NK-92 (cell line): ENCODE results near the gene BRD3.
"Not testable (repeated sequence)": the region's sequence is repeated elsewhere in the genome, so short reads cannot be mapped to it uniquely, and the experiment has no call there.

Experiments
- DNase-seq: peaks from one replicate; lab custom pipeline; 2025; ENCODE audit not compliant: unreplicated experiment; lab: John Stamatoyannopoulos, UW

The BRD3 gene

DNA sequence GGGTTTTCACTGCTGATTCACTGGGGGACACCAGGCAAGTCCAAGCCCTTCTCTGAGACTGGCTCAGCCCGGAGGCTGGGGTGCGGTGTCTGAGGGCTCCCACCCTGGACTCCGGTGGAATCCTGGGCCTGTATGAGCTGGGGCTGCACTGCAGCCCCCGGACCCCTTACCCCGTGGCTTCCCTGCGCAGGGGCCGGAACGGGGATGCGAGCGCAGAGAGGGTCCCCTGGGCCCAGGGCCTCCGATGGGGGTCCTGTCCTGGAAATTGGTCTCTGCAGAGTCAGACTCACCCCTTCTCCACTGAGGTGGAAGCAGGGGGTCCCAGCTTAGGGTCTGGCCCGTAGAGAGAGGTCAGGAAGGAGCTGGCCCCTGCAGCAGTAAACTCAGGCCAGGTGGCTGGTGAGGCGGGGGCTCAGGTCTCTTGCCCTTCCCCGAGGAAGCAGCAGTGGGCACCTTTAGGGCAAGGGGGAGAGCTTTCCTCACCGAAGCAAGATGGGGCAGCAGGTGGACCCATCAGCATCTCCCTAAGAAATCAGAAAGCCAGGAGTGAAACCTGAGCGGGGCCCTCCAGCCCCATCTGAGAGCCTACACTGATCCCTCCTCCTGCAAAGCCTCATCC is 74.1 kb downstream of the BRD3 start:
- DNase-seq, result no peak

DNA sequence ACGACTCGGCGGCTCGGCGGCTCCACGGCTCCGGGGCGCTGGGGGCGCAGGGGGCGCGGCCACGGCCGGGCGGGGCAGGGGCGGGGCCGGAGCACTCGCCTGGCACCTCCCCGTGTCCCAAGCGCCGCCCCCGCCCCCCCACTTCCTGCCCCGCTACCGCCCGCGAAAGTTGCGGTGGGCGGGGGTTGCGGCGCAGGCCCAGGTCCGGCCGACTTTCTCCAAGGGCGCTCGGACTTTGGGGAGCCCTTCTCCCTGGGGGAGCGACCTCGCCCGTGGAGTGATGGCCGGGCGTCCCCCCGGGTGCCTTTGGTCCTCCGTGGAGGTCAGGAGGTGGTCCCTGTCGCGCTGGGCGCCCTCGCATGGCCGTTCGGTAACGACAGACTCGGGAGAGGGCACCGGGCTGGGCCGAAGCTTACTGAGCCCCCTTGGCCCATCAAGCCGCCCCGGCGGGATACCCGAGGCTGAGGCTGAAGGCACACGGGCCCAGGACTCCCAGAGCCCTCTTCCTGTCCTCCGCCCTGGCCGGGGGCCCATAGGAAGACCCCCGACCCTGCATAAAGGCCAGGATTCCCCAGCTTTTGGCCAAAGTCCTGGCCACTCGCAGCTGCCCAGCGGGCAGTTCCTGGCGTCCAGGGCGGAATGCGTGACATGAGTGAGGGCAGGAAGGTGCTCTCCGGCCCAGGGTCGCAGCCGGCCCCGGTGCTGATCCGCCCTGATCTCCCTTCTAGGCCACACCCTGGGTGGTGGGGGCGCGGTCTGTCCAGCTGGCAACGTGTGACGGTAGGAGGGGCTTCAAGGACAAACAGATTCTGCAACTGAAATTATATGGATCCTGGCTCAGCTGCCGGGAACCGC is 74.8 kb downstream of the BRD3 start:
- no peak for DNase-seq

DNA sequence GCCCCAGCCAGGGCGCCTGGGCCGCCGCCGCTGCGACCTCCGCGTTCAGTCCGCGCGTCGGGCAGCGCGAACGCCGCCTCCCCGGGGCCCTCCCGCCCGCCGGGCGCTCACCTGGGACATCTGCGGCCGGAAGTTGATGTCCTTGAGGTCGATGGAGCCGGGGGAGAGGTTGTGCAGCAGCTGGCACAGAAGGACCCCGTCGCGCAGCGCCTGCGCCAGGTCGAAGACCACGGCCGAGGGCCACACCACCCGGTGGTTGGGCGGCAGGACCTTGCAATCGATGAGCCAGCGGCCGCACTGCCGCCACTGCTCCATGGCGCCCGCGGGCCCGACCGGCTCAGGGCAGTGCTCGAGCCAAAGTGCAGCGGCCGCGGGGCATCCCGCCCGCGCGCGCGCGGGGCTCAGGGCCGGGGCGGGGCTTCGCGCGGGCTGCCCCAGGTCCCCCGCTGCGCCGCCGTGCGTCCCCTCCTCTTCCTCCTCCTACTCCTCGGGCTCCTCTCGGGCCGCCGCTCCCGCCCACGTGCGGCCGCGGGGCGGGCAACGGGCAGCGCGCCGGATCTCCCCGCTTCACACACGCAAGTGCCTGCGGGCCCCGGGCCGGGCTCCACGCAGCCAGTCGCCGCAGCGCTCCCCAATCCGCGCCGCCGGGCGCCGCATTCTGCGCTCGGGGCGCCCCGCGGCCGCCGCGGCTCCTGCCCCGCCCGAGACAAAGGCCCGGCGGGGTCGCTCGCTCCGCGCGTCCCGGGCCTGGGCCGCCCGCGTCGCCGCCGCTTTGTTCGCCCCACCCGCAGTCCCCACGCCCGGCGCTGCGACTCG is 75.7 kb downstream of the BRD3 start, which contains the start of gene VAV2:
Gene VAV2 (minus strand): TSS at position 361 of the 816 bp plus-strand sequence. CDS start 46 bp downstream, at position 315.
- no peak for DNase-seq

DNA sequence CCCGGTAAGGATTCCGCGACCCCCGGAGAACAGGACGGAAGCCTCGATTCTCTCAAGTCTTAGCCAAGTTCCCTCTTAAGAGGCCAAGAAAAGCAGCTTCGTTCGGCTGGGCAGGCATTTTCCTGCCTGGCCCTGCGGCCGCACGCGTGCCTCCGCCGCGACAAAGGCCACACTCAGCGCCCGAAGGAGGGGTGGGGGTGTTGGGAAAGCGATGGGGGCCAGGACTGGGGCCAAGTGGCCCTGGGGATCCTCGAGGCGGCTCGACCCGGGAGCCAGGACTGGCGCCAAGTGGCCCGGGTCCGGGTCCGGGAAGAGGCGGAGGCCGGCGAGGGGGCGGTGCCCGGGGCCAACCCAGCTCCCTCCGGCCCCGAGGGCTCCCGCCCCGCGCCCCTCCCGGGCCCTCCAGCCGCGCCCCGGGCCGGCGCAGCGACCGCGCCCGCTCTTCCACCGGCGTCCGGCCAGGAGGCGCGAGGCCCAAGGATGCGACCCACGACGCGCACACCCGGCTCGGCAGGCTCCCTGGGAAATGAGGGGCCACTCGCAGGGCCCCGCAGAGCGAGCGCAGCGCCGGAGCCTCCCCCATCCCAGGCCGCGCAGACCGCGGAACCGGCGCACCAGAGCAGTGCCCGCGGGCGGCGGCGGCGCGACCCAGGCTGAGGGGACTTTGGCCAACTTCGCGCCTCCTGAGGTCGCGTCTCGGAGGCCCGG is 76.5 kb downstream of the BRD3 start:
- no peak for DNase-seq

DNA sequence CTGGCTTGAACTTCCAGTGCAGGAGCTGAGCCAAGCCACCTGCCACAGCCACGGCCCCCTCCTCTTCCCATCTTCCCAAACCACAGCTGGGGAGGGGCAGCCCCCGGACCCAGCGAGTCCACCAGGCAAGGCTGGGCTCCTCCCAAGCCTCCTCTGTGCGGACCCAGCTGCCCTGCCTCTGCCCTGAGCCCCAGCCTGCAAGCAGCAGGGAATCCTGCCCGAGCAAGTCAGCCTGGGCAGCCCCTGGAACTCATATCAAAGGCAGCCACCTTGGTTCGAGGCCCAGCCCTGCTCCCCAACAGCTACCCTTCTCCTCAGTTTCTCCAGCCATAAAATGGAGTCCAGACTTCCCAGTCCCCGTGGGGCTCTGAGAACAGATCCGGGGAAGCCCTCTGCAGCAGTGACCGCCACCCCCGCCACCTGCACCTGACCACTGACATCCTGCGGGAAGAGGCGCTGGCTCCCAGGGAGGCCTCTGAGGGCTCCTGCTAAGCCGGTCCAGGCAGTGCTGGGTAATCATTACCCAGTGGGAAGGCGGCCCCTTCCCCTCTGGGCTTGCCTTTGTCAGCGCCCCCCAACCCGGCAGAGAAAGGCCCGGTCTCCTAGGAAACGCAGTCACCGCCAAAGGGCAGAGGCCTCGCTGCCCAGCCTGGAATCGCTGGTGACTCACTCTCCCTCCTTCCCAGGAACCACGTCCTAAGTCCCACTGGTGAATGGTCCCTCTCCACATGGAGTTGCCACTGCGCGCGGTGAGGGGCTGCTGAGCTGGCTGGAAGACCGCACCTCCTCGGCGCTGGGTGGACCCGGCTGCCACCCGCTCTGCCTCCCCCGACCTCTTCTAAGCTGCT is 77.2 kb downstream of the BRD3 start:
- DNase-seq, result no peak

DNA sequence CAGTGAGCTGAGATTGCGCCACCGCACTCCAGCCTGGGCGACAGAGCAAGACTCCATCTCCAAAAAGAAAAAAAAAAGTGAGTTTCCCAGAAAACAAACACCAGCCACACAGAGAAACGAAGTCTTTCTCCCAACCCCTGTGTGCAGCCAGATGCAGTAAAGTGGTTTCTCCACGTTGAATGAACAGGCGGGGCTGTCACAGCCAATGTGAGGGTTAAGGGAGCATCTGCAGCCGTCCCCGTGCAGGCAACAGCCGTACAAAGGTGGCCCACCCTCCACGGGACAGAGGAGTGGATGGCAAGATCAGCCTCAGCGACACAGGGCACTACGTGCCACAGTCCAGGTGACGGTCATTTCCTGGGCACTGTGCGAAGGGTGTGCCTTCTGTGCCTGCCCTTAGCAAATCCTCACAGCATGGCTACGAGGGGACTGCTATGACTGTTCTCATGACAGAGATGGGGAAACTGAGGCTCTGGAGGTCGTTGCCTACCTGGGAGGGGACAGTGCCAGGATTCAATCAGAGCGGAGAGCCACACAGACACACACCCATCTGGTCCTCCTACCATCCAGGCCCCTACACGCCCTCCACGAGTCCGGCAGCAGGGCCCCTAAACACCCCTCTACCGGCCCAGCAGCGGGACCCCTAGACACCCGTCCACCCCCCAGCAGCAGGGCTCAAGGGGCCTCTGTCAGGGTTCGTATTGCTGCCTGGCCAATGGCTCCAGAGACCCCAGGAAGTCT is 78.0 kb downstream of the BRD3 start:
- no peak for DNase-seq

DNA sequence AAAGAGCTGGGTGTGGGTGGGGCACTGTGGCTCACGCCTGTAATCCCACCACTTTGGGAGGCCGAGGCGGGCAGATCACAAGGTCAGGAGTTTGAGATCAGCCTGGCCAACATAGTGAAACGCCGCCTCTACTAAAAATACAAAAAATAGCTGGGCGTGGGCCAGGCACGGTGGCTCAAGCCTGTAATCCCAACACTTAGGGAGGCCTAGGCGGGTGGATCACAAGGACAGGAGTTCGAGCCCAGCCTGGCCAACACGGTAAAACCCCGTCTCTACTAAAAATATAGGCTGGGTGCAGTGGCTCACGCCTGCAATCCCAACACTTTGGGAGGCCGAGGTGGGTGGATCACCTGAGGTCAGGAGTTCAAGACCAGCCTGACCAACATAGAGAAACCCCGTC is 79.1 kb downstream of the BRD3 start:
- not testable (repeated sequence) for DNase-seq

DNA sequence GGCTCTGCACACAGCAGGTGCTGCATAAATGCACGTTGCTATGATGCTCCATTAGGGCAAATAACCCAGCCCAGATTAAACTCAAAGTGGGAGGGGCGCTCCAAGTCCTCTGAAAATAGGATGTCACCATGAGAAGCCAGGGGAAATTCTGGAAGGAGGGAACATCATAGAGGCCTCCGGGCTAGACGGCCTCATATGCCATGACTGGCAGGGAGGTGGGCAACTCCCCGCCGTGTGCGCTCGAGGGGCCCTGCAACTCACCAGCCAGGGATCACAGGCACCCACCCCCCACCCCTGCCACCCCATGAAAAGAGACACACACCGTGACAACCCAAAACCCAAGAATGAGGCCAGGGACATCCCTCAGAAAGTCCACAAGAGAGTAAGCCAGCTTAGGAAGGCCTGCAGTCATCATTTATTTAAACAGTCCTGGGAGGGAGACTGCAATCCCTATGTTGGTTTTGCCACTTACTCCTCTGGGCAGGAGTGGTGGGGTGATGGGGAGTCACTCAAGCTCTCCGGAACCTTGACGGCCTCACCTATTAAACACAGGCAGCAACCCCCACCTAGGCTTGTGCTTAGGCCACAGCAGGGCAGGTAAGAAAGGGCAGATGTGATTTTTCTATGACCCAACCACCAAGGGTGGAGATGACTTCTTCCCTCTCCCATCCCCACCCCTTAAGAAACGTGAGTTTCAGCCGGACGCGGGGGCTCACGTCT is 79.7 kb downstream of the BRD3 start:
- DNase-seq, result no peak

DNA sequence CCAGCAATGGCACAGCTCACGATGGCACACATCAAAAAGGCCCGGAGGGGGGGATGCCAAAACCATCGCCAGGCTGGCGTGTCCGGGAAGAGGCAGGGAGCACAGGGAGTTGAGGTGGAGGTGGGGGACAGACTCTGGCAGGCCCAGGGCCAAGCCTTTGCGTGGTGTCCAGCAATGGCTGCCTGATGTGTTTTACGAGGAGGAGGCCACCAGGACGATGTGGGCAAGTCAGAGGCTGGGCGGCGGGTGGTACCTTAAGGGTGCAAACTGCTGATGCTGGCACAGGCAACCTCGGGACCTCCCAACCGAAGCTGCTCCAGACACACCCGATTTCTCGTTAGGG is 80.4 kb downstream of the BRD3 start:
- DNase-seq, result no peak

DNA sequence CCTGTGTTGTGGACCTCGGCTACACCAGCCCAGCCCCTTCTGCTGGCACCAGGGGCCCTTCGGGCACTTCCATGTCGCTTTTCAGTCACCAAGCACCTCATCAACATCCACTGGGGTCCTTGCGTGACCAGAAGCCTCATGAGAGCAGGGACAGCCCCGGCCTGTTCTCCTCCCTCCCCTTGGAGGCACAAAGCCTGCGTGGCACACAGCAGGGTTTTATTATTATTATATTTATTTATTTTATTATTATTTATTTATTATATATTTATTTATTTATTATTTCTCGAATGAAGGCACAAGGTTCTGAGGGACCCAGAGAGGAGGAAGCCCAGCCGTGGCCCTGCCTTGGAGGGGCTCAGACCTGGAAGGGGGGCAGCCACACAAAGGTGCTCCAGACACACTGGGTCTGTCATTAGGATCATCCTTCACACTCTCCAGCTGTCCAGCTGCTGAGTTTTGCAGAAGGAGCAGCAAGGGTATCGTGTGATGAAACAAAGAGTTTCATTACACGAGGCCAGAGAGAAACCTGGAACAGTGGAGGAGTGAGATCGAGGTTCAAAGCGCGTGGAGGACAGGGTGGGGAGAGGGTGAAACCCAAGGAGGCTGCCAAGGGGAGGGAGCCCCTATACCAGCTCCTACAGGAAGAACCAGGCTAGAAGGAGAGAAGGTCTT is 80.9 kb downstream of the BRD3 start:
- no peak for DNase-seq

DNA sequence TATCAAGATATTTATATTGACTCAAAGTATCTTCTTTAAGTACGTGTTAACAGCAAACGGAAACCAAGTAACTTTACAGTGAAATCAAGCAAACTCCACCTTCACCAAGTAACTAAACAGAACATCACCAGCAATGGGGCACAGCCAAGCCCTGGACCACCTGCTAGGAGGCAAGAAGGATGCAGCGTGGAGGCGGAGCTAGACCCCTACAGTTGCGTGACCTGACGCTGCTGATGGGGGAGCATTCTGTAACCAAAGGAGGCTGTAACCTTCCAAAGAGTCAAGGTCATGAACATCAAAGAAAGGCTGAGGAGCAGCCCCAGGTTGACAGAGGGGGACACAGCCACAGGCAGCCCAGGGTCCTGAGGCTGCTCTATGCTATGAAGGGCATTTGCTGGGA is 81.8 kb downstream of the BRD3 start:
- no peak for DNase-seq

DNA sequence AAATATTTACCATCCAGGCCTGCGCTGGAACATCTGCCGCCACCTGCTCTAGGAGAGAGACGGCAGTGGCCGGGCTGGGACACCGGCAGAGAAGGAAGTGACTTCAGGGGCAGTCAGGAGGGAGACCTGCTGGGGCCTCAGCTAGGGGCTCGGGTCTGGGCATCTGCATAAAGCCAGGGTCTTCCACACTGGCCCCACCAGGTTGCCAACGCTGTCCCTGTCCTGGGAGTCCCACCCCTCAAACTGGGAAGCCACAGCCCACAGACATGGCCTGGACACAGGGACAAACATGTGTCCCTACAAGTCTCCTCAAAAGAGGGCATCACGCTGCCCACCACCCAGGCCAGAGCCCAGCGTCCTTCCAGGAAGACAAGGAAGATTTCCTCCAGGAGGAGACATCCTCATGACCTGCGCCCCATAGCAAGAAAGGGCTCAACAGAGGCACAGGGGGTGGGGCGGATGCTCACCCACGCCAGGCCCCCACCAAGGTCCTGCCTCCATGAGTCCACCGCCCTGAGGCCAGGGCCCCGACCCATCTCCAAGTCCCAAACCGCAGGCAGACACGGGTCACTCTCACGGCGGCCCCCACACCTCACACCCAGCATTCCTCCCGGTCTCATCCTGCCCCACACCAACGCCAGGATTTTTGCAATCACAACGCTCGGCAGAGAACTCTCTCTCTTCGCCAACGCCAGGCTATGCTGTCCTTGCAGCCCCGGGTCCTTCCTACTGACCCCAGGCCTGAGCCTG is 84.7 kb downstream of the BRD3 start:
- no peak for DNase-seq

DNA sequence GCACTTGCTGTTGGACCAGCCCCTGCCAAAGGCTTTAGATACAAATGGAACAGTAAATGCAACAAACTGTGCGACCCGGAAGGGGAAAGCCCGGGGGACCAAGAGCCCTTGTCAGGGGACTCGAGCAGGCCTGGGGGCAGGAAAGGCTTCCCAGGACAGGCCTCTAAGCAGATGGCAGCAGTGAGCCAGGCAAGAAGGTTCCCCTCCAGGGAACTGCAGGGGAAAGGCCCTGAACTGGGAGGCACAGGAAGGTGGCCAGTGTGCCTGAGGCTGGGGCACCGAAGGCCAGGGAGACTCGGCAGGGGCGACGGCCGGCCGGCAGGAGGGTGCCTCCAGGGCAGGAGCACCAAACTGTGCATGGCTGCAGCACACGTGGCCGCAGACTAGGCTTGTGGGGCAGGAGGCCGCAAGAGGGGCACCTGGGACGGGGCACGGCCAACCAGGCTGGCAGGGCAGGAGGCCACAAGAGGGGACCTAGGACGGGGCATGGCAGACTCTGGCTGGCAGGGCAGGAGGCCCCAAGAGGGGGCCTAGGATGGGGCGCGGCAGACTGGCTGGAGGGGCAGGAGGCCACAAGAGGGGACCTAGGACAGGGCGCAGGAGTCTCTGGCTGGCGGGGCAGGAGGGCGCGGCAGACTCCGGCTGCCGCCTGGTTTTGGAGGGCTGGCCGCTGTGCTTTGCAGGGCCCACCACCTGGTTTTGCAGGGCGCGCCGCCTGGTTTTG is 85.7 kb downstream of the BRD3 start:
- no peak for DNase-seq

DNA sequence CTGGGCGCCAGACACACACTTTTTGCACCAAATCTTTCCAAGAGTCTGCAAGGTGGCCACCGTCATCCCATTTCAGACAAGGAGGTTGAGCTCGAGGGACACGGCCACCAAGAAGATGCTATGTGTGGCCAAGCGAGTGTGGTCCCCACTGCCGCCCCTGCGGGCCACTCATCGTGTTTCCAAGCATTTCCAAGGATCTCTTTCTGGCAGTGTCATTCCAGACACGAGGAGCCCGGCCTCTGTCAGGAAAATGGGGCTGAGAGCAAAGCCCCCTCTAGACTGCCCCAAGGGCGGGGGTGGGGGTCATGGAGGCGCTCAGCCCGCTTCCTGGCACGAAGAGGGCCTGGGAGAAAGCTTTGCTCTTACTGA is 86.3 kb downstream of the BRD3 start:
- no peak for DNase-seq

DNA sequence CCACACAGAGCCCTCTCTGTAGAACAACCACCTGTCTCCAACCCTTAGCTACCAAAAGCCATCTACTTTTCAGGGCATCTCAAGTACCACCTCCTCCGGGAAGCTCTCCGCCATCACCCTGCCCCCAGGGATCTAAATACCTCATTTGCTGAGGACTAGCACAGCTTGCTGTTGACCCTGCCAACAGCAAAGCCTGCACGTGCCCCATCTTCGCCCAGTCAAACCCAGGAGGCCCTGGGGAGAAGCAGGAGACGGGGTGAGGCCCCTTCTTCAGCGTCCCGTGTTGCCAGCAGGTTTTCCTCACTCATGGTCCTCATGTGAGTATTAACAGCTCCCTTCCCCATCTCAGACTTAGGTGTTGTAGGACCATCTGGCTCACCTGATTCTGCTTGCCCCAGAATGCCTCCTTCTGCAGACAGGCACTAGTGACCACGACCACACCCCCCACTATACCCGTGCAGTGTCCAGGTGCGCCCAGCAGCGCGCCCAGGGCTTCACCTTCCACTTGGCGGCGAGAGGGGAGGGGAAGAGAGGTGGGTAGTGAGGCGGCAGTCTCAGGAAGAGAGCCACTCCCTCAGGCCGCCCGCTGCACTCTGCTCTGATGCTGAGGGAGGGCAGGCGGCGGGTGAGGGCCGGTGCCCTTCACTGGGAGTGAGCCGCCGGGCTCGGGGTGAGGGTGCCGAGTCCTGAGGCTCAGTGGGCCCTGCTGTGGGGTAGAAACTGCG is 86.8 kb downstream of the BRD3 start:
- no peak for DNase-seq
